ENCODE results near the gene GDF15.

DNA sequence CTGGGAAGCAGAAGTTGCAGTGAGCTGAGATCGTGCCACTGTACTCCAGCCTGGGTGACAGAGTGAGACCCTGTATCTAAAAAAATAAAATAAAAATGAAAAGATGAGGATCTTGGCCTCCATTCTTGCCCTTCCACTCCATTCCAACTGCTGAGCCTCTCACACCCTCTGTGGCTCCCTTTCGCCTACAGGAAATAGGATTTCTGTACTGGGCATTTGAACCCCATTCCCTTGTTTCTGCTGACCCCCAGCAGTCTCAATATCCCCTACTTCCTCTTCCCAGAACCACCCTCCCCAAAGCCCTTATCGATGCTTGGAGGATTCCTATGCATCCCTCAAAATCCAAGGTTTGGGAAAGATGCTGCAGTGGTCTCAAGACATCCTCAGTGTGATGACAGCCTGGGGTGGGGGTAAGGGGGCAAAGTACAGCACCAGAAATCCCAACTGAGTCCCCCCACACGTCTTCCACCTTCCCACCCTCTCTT is 12.5 kb upstream of the GDF15 start:
- TF ChIP-seq, protein P1, sequence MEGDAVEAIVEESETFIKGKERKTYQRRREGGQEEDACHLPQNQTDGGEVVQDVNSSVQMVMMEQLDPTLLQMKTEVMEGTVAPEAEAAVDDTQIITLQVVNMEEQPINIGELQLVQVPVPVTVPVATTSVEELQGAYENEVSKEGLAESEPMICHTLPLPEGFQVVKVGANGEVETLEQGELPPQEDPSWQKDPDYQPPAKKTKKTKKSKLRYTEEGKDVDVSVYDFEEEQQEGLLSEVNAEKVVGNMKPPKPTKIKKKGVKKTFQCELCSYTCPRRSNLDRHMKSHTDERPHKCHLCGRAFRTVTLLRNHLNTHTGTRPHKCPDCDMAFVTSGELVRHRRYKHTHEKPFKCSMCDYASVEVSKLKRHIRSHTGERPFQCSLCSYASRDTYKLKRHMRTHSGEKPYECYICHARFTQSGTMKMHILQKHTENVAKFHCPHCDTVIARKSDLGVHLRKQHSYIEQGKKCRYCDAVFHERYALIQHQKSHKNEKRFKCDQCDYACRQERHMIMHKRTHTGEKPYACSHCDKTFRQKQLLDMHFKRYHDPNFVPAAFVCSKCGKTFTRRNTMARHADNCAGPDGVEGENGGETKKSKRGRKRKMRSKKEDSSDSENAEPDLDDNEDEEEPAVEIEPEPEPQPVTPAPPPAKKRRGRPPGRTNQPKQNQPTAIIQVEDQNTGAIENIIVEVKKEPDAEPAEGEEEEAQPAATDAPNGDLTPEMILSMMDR (conservative IDR thresholded peaks at IDR 0.05), result no peak
- no peak for TF ChIP-seq ZFX (IDR thresholded peaks at IDR 0.05)
